Measurements from ENCODE around the gene GALNTL6. TPM values are rescaled to one million over a fixed set of nuclear protein-coding genes. Genes with fewer than 3 reads are reported as not detected.

The GALNTL6 gene
- total and polyA plus RNA-seq, 9 of the 15 experiments (the other 6 are each of a cell fraction or from before 2014, with no cell fraction given), result 0.18 to 0.50 (median 0.29) TPM

DNA sequence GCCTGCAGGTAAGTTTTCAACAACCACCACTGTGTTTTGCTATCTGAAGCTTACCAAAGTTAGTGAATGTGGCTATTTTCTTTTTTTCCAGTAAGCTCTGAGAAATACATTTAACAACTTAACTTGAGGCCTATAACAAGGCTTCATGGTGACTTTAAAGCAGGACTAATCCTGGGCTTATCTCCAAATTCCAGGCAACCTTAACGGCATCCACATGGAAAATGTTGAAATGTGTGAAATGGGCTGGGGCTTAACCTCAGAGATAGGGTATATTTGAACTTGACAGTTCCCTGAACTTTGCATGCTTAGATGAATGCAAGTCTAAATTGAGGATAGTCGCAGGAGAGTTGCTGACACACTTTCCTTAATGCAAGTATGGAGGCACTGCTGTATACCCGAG lies 539.2 kb downstream of the GALNTL6 start:
- no peak for TF ChIP-seq ZNF134 (CRISPR knock-in tag; conservative IDR thresholded peaks at IDR 0.05)
- TF ChIP-seq SFPQ (IDR thresholded peaks at IDR 0.05; ENCODE audit: low read depth, low read length), result no peak
- TF ChIP-seq ZNF586 (CRISPR knock-in tag; conservative IDR thresholded peaks at IDR 0.05), result no peak
- no peak for TF ChIP-seq CBX2 (IDR thresholded peaks at IDR 0.05; ENCODE audit: insufficient read depth, low read length, poor library complexity, severe bottlenecking)
- no peak for TF ChIP-seq NCOA4 (IDR thresholded peaks at IDR 0.05; ENCODE audit: partially characterized antibody)
- ChIA-PET CTCF (ENCODE audit: low intra/inter-chr PET ratio) (no interaction called here), POLR2A (no interaction called here)
- H3K9ac ChIP-seq (ENCODE audit: insufficient read depth in 1 of 2, low read depth in 2 of 2, low read length in 2 of 2), result no peak overlapping the region
- no peaks in the 10 kb centered on the region for H4K20me1 ChIP-seq (replicated peaks; ENCODE audit: control insufficient read depth, insufficient read depth, low read length)
- no peaks in the 10 kb centered on the region for H3K36me3 ChIP-seq (ENCODE audit: control insufficient read depth, insufficient read depth, low read length)
- H3K27ac ChIP-seq (ENCODE audit: extremely low read depth, low read depth, low read length), result no peak overlapping the region
- 4% methylated on average over 3 of the region's 3 CpGs for WGBS (ENCODE audit: insufficient coverage, low coverage, missing lambda C conversion rate)
- no peaks in the 10 kb centered on the region for H3K9me3 ChIP-seq (replicated peaks; ENCODE audit: control insufficient read depth, insufficient read depth, low read depth, low read length)
- no peaks in the 10 kb centered on the region for H3K9me1 ChIP-seq (ENCODE audit: control insufficient read depth, insufficient read depth, low read length)
- no peak for ATAC-seq
- no peak overlapping the region for H3K4me2 ChIP-seq (ENCODE audit: insufficient read depth, low read length)
- no peak for DNase-seq (ENCODE audit: extremely low read depth in 1 of 4, low spot score in 3 of 4)
- in situ Hi-C loops (cut with MboI), result no loop called here
- H3K4me3 ChIP-seq, result no peak overlapping the region
- intact Hi-C loops (cut with micrococcal nuclease), result no loop called here
- no peak overlapping the region for H2AFZ ChIP-seq (ENCODE audit: low read depth, low read length)
- no peaks in the 10 kb centered on the region for H3K4me1 ChIP-seq (replicated peaks in 1 of 2; ENCODE audit: control insufficient read depth in 2 of 2, insufficient read depth in 2 of 2, low read length in 2 of 2)
- no peaks in the 10 kb centered on the region for H3K79me2 ChIP-seq (ENCODE audit: control insufficient read depth, insufficient read depth, low read length)
- no TSS peak for BruUV-seq (replicated peaks)
- FAIRE-seq, result no peak
- H3K27me3 ChIP-seq (ENCODE audit: control insufficient read depth in 2 of 2, insufficient read depth in 2 of 2, low read length in 2 of 2), result no peaks in the 10 kb centered on the region

All from K562 (cell line).